BLaER1 (cell line): ENCODE data around the gene ZNF789.

Source experiments
- H3K27ac ChIP-seq: shearing (Covaris generic); formaldehyde crosslinking; 2 replicates; pipeline ENCODE4 v1.8.1; 2022
- H3K27me3 ChIP-seq: shearing (Covaris generic); formaldehyde crosslinking; 2 replicates; pipeline ENCODE4 v1.8.1; 2022
- H3K36me3 ChIP-seq: shearing (Covaris generic); formaldehyde crosslinking; 2 replicates; pipeline ENCODE4 v1.8.1; 2022
- H3K4me1 ChIP-seq: shearing (Covaris generic); formaldehyde crosslinking; 2 replicates; pipeline ENCODE4 v1.8.1; 2022
- H3K4me2 ChIP-seq: shearing (Covaris generic); formaldehyde crosslinking; 2 replicates; pipeline ENCODE4 v1.8.1; 2022
- H3K4me3 ChIP-seq: shearing (Covaris generic); formaldehyde crosslinking; 2 replicates; pipeline ENCODE4 v1.8.1; 2022
- H3K9ac ChIP-seq: shearing (Covaris generic); formaldehyde crosslinking; 2 replicates; pipeline ENCODE4 v1.8.1; 2022
- H3K9me3 ChIP-seq: shearing (Covaris generic); formaldehyde crosslinking; 2 replicates; pipeline ENCODE4 v1.8.1; 2022
- H4K20me1 ChIP-seq: shearing (Covaris generic); formaldehyde crosslinking; 2 replicates; pipeline ENCODE4 v1.8.1; 2022
- Cebpa-rat ChIP-seq: shearing (Covaris generic); IDR thresholded peaks from 2 replicates; pipeline ENCODE4 v1.8.1; 2022

The ZNF789 gene

DNA sequence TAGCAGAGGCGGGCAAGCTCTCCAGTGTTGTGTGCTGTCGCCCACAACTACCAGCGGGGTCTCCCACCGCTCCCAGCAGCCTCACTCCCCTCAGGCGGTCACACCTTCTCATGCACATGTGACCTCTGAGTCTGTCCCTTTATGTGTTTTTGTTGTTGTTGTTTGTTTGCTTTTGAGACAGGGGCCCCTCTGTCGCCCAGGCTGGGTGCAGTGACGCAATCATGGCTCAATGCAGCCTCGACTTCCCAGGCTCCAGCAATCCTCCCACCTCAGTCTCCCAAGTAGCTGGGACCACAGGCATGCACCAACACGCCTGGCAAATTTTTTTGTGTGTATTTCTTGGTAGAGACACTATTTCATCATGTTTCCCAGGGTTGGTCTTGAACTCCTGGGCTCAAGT is 32.5 kb upstream of the ZNF789 start:
- Histone ChIP-seq H3K9me3 (no peaks in the 10 kb centered on the region), H4K20me1 (peaks cover 63% of the 10 kb centered on the region), H3K4me1 (peaks cover 29% of the 10 kb centered on the region), H3K4me2 (peak overlapping the region; percentile 94), H3K36me3 (peaks cover 62% of the 10 kb centered on the region), H3K4me3 (peak overlapping the region; percentile 97), H3K27me3 (no peaks in the 10 kb centered on the region), H3K27ac (no peak overlapping the region), H3K9ac (peak overlapping the region; percentile 94)
- no peak for TF ChIP-seq Cebpa-rat

DNA sequence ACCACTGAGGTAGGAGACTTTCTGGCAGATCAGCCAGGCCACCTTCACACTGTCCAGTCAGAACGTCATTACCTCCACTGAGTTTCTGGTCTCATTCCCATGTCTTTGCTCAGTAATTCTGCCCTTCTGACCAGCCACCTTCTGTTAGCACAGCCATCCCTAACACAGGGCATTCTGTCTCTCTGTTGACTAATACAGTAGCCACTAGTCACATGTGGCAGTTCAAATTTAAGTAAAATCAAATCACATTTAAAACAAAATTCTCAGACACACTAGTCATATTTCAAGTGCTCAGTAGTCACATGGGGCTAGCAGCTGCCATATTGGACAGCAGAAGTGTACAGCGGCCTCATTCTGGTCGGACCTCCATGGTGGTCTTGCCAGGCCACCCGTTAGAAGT is 26.6 kb upstream of the ZNF789 start:
- no peak for TF ChIP-seq Cebpa-rat
- Histone ChIP-seq H3K27me3 (no peaks in the 10 kb centered on the region), H3K4me3 (no peak overlapping the region), H3K4me2 (no peak overlapping the region), H3K36me3 (peaks cover 99% of the 10 kb centered on the region), H3K4me1 (no peaks in the 10 kb centered on the region), H3K9me3 (no peaks in the 10 kb centered on the region), H3K9ac (no peak overlapping the region), H3K27ac (no peak overlapping the region), H4K20me1 (peaks cover 70% of the 10 kb centered on the region)

- H3K9ac ChIP-seq = no peak overlapping the region
- H3K27me3 ChIP-seq = no peaks in the 10 kb centered on the region
- H3K36me3 ChIP-seq = peaks cover 100% of the 10 kb centered on the region
- peaks cover 76% of the 10 kb centered on the region for H4K20me1 ChIP-seq
- no peaks in the 10 kb centered on the region for H3K4me1 ChIP-seq
- H3K27ac ChIP-seq = no peak overlapping the region
- no peaks in the 10 kb centered on the region for H3K9me3 ChIP-seq
- no peak overlapping the region for H3K4me3 ChIP-seq
- no peak overlapping the region for H3K4me2 ChIP-seq
- no peak for TF ChIP-seq Cebpa-rat
Observed at GRCh38 chr7:99447943-99448342, 24.7 kb upstream of the ZNF789 start.

DNA sequence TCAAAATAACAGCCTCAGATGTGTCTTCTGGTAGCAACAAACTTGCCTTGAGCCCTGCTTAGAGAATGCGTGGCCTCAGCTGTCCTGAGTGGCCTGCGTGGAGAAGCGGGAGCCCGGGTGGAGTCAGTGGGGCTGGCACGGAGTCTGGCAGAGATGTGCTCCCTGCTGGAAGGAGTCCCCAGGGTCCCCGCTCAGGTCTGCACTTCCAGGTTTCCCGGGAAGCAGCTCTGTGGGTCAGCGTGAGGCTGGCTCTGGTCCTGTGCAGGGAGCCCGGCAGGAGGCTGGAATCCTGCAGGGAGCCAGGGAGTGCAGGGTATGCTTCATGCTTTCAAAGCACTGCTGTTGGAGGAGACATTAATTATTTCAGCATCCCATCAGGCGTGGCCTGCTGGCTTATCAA is 23.8 kb upstream of the ZNF789 start:
- Histone ChIP-seq H3K4me1 (no peaks in the 10 kb centered on the region), H3K9me3 (no peaks in the 10 kb centered on the region), H4K20me1 (peaks cover 85% of the 10 kb centered on the region), H3K27ac (no peak overlapping the region), H3K9ac (no peak overlapping the region), H3K27me3 (no peaks in the 10 kb centered on the region), H3K4me3 (no peak overlapping the region), H3K4me2 (no peak overlapping the region), H3K36me3 (peaks cover 100% of the 10 kb centered on the region)
- TF ChIP-seq Cebpa-rat = no peak

- Histone ChIP-seq H3K4me3 (no peak overlapping the region), H3K9me3 (no peaks in the 10 kb centered on the region), H3K27ac (no peak overlapping the region), H3K4me2 (no peak overlapping the region), H3K9ac (no peak overlapping the region), H4K20me1 (peaks cover 88% of the 10 kb centered on the region), H3K27me3 (no peaks in the 10 kb centered on the region), H3K4me1 (no peaks in the 10 kb centered on the region), H3K36me3 (peaks cover 100% of the 10 kb centered on the region)
- TF ChIP-seq Cebpa-rat = no peak
Observed at GRCh38 chr7:99449326-99449725, 23.4 kb upstream of the ZNF789 start.

- TF ChIP-seq Cebpa-rat = no peak
- H3K9me3 ChIP-seq = no peaks in the 10 kb centered on the region
- no peak overlapping the region for H3K4me2 ChIP-seq
- H3K4me1 ChIP-seq = no peaks in the 10 kb centered on the region
- H3K27ac ChIP-seq = no peak overlapping the region
- H3K36me3 ChIP-seq = peaks cover 100% of the 10 kb centered on the region
- H3K27me3 ChIP-seq = no peaks in the 10 kb centered on the region
- H4K20me1 ChIP-seq = peaks cover 94% of the 10 kb centered on the region
- no peak overlapping the region for H3K4me3 ChIP-seq
- H3K9ac ChIP-seq = no peak overlapping the region
Observed at GRCh38 chr7:99451936-99452335, 20.8 kb upstream of the ZNF789 start.

GRCh38 chr7:99452541-99452940 is 20.1 kb upstream of the ZNF789 start:
- Histone ChIP-seq H3K4me3 (no peak overlapping the region), H3K27me3 (no peaks in the 10 kb centered on the region), H3K27ac (no peak overlapping the region), H3K4me2 (no peak overlapping the region), H3K9ac (no peak overlapping the region), H4K20me1 (peaks cover 100% of the 10 kb centered on the region), H3K9me3 (no peaks in the 10 kb centered on the region), H3K36me3 (peaks cover 100% of the 10 kb centered on the region), H3K4me1 (no peaks in the 10 kb centered on the region)
- TF ChIP-seq Cebpa-rat = no peak

- Histone ChIP-seq H3K9ac (no peak overlapping the region), H3K4me2 (no peak overlapping the region), H3K36me3 (peaks cover 100% of the 10 kb centered on the region), H3K27me3 (no peaks in the 10 kb centered on the region), H4K20me1 (peaks cover 100% of the 10 kb centered on the region), H3K4me3 (no peak overlapping the region), H3K27ac (no peak overlapping the region), H3K4me1 (no peaks in the 10 kb centered on the region), H3K9me3 (no peaks in the 10 kb centered on the region)
- TF ChIP-seq Cebpa-rat = no peak
Observed at GRCh38 chr7:99453105-99453504, 19.6 kb upstream of the ZNF789 start.

GRCh38 chr7:99455874-99456273 is 16.8 kb upstream of the ZNF789 start:
- H3K4me3 ChIP-seq = no peak overlapping the region
- no peak for TF ChIP-seq Cebpa-rat
- H3K27me3 ChIP-seq = no peaks in the 10 kb centered on the region
- H3K9ac ChIP-seq = no peak overlapping the region
- H3K9me3 ChIP-seq = no peaks in the 10 kb centered on the region
- peaks cover 100% of the 10 kb centered on the region for H4K20me1 ChIP-seq
- peaks cover 6% of the 10 kb centered on the region for H3K4me1 ChIP-seq
- H3K4me2 ChIP-seq = no peak overlapping the region
- H3K36me3 ChIP-seq = peaks cover 100% of the 10 kb centered on the region
- H3K27ac ChIP-seq = no peak overlapping the region

DNA sequence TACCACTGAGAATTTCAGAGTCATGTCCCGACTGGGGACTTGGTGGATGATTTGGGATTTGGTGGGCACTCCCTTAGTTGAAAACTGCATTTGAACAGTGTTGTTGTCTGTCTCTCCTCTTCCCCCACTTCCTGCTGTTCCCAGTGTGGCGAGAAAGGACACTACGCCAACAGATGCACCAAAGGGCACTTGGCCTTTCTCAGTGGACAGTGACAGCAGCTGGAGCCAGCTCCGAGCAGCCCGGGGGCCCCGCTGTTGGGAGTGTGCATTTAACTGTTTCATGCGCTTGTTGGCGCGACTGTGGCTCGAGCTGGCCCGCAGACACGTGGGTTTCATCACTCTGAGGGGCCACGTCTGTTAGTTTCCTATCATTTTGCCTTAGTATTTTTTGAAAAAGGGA is 16.4 kb upstream of the ZNF789 start:
- Histone ChIP-seq H3K9me3 (no peaks in the 10 kb centered on the region), H3K4me1 (peaks cover 8% of the 10 kb centered on the region), H3K27me3 (no peaks in the 10 kb centered on the region), H3K4me3 (no peak overlapping the region), H4K20me1 (peaks cover 100% of the 10 kb centered on the region), H3K4me2 (no peak overlapping the region), H3K36me3 (peaks cover 100% of the 10 kb centered on the region), H3K9ac (no peak overlapping the region), H3K27ac (no peak overlapping the region)
- no peak for TF ChIP-seq Cebpa-rat

GRCh38 chr7:99457050-99457649 is 15.5 kb upstream of the ZNF789 start:
- H3K4me3 ChIP-seq = no peak overlapping the region
- H3K27me3 ChIP-seq = no peaks in the 10 kb centered on the region
- TF ChIP-seq Cebpa-rat = no peak
- H3K9me3 ChIP-seq = no peaks in the 10 kb centered on the region
- H3K36me3 ChIP-seq = peaks cover 100% of the 10 kb centered on the region
- H3K4me2 ChIP-seq = no peak overlapping the region
- no peak overlapping the region for H3K27ac ChIP-seq
- H4K20me1 ChIP-seq = peaks cover 100% of the 10 kb centered on the region
- peaks cover 13% of the 10 kb centered on the region for H3K4me1 ChIP-seq
- H3K9ac ChIP-seq = no peak overlapping the region
